GM21825 (cell line): ENCODE results near the gene DIS3L2.

Source experiments
- ATAC-seq: cut with Tn5 transposase; IDR thresholded peaks from one replicate; pipeline ENCODE4 v1.9.1; 2021; ENCODE audit warnings: mild to moderate bottlenecking, moderate library complexity; ENCODE audit not compliant: unreplicated experiment

Gene DIS3L2

DNA sequence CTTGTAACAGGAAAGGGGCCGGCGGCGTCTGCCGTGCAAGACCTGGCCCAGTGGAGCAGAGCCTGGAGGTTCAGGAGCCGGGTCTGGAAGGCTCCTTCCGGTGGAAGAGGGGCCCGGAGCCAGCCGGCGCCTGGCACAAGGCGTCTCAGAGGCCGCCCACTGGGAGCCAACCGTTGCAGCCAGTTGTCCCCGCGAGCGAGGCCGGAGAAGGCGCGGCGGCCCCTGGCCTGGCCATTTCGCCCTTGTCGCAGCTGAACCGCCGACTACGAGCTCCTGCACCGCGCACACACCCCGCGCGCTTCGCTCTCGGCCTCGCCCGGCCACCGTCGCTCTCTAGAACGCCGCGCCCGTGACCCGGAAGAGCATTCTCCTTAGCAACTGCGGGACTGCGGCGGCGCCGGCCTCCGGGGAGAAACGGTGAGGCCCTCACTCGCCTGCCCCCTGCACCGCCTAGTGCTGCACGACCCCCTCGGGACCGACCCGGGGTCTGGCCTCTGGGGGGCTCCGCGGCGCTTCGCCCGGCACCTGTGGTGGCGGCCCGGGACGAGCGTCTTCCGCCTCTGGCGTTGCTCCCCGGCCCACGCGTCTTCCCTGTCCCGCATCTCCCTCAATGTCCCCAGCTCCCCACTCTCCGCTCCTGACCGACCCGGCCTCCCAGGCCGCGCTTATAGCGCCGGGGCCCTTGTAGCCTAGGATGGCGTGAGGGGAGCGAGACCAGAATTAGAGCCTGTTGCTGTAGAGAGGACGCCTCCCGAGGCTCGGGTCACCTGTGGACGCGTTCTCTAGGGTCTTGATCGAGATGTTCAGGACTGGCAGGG, at the start of gene DIS3L2:
Gene DIS3L2, plus strand, starts transcription at position 365 of the 818 bp plus-strand sequence. CDS start 53,215 bp downstream, outside the sequence.
- ATAC-seq, result peak; percentile 96

DNA sequence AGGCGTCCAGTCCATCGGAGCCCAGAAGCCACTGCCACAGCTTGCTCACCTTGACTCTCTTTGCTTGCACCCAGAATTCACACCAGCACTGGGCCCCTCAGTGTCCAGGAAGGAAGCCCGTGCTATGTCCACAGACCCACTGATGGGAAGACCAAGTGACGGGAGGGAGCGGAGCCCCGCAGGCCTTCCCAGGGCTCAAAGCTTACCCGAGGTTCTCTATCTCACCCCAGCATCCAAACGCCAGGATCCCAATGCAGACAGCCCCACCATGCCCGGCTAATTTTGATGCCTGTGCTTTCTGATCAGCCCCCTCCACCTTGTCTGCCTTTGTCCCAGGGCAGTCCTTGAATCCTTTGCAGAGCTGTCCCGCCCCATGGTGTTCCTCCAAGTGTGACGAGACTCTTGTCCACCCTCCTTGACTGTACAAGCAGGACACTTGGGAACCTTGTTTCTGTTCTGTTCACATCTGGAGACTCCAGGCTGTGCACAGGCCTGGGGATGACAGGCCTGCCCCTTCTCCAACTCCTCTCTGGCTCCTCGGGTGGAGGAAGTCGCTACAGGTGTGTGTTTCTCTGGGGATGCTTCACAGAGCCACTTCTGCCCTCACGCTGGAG, 47.3 kb upstream of the DIS3L2 start:
- ATAC-seq, result no peak

- no peak for ATAC-seq
Measured at GRCh38 chr2:231917280-231918066, 44.0 kb upstream of the DIS3L2 start.

DNA sequence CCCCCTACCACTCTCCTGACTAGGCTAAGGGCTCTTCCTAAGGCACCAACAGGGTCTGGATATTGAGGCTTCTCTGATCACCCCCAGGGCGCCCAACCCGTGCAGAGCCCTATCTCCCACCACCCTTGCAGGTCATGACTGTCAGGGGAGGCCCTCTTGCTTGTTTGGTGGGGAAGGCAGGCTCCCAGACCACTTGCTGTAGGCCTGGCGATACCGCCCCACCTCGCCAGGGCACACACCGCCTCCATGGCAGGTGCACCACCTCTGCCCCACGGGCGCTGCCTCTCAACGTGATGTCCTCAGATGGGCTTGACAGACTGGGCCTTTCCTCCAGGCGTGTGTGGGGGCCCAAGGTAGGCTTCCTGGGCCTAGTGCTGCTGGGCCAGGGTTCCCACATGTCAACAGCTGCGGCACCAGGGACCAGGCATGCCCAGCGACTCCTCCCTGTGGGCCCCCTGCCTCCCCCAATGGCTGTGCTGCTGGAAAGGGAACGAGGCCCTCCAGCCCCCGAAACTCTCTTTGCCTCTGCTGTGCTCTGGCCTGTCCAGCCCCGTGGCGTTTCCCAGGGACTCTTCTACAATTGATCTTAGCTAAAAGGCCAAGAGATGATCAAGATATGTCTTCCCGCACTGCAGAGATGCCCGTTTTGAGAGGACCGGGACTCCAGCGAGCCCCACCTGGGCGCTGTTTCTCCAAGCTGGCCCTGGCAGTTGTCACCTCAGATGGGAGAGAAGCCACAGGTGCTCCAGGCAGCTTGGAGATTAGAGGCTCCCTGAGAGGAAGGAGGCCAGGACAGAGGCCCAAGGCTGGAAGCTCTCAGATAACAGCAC, 42.8 kb upstream of the DIS3L2 start:
- no peak for ATAC-seq

- ATAC-seq, result no peak
Measured at GRCh38 chr2:231919341-231920035, 42.0 kb upstream of the DIS3L2 start.

GRCh38 chr2:231920366-231920765, 41.1 kb upstream of the DIS3L2 start:
- no peak for ATAC-seq

DNA sequence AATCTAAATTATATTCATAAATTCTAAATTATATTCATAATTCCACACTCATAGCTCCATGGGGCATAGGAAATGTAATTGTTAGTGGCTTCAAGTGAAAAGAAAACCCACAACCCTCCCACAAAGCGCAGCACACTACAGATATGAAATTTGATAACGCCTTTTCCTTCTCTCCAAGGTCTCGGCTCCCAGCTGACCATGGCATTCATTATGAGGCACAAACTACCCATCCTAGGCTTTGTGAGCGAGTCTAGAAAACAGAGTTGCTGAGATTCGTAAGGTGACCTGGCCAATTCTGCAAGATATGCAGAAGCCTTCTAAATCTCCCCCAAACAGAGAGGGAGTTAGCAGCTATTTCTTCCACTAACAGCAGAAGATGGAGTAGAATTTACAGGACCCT, 40.7 kb upstream of the DIS3L2 start:
- no peak for ATAC-seq

DNA sequence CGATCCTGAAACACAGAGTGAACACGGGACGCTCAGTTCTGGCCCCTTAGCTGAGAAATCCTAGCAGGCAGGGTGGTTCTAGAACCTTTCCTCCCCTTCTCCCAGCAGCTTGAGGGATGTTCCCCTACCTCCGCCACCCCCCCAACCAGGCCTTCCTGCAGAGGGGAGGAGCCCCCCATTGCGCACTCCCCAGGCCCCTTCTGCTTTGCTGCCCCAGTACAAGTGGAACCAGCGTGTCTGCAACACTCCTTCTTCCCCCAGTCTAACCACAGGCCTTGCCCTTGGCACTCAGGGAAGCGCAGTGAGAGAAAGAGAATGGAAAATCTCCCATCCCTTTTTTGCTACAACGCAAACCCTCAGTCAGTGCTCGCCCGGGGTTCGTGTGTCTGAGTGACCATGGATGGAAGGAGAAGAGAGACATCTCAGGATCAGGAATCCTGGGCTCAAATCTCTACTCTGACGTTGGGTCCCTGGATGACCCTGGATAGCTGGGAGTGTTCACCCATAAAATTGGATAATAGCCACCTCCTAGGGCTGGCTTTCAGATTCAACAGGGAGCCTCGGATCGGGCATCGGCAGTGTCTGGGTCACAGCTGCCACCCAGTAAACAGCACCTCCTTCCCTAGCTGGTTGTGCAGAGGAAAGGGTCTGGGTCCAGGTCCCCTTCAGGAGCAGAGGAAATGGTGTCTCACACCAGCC, 39.1 kb upstream of the DIS3L2 start:
- ATAC-seq, result no peak

GRCh38 chr2:231923010-231923344, 38.5 kb upstream of the DIS3L2 start:
- no peak for ATAC-seq

GRCh38 chr2:231923951-231924888, 37.3 kb upstream of the DIS3L2 start:
- no peak for ATAC-seq

- no peak for ATAC-seq
Measured at GRCh38 chr2:231924889-231925275, 36.6 kb upstream of the DIS3L2 start.

DNA sequence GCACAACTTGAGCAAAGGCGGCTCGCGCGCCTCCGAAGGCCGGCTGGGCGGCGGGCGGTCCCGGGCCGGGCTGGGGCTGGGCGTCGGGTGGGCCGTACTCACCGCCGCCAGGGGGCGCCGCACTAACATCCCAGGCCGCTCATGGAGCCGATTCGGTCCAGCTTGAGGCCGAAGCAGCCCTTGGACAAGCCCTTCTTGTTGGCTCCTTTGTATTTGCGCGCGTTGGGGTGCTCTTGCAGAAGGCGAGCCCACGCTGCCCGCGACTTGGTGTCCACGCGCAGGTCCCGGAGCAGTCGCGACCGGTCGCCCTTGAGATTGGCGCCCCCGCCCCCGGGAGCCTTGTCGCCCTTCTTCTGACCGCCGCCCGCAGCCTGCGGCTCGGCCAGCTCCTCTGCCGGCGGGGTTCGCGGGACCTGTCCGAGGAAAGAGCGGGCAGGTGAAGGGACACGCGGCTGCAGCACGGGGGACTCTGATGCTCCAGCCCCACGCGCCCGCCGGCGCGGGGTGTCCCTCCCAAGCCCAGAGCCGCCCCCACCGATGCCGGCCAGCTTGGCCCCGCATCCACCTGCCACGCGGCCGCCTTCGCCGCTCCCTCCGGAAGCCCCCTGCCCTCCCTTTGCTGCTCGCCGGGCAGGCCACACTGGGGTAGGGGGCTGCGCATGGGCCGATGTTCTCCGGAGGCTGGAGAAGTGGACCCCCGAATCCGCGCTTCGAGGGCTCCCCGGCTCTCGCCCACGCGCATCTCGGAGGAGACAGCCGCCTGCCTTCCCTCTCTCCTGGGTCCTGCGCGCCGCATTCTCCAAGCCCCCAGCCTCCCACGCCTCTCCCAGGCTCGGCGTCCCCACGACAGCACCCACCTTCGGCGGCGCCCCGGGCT, 36.0 kb upstream of the DIS3L2 start:
- ATAC-seq, result no peak

DNA sequence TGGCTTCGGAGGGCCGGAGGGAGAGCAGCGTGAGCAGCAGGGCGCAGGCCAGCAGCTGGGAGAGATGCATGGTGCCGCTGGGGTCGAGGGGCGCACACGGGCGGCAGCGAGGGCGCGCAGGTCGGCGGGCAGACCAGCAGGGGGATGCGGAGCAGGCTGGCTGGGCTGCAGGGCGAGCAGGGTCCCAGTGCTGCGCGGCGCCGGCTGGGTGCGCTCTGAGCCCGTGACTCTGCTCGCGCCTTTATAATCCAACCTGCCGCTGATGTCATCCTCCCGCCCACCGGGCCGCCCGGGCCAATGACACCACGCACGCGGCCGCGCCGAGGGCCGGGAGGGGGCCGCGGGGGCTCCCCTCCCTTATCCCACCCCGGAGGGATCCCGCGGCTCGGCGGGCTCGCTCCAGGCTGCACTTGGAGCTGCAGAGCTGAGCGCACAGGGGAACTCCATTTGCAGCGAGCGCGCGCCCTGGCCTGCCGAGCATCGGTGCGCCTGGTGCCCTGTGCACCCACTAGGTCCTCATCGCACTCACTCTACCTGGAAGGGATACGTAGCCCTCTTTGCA, 35.3 kb upstream of the DIS3L2 start, which contains the start of gene NPPC:
Gene NPPC, minus strand, starts transcription at position 217 of the 562 bp plus-strand sequence. Its CDS starts 147 bp downstream, at position 70.
- peak; percentile 69 for ATAC-seq

- no peak for ATAC-seq
Measured at GRCh38 chr2:231926761-231927565, 34.5 kb upstream of the DIS3L2 start.

DNA sequence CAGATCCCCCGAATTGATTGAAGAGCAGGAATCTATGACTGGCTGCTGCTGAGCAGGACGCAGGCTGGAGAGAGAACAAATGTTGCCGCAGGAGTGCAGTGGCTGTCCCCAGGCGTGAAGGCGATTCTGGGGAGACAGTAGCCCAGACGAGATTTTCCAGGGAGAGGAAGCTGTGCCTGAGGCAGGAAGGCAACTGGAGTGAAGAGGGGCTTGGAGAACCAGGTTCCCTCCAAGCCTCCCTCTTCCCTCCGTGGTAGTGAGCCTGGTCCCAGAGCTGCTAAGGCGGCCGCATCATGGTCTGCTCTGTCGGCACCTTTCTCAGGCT, 34.0 kb upstream of the DIS3L2 start:
- ATAC-seq, result no peak

- no peak for ATAC-seq
Measured at GRCh38 chr2:231928481-231928880, 33.0 kb upstream of the DIS3L2 start.
